Mesenchymal stem cell (in vitro differentiated cells and primary cell): ENCODE measurements around the gene MAD2L2.
A peak's percentile ranks its signal among the peaks of the same experiment; 100 is the strongest.

Source experiments
- DNase-seq: peaks from one replicate; pipeline ENCODE4 v3.0.0-alpha.2; 2013
- H2AFZ ChIP-seq: one replicate; pipeline ENCODE4 v1.6.1; 2013; ENCODE audit warnings: low read depth, mild to moderate bottlenecking, control low read depth, inconsistent platforms, low read length, moderate library complexity
- H2AK5ac ChIP-seq: 2 replicates; pipeline ENCODE4 v1.6.1; 2013; ENCODE audit warnings: low read length, moderate library complexity, mild to moderate bottlenecking, inconsistent platforms; ENCODE audit not compliant: severe bottlenecking
- H2BK120ac ChIP-seq: one replicate; pipeline ENCODE4 v1.6.1; 2013; ENCODE audit warnings: low read depth, mild to moderate bottlenecking, inconsistent platforms, low read length, moderate library complexity
- H2BK12ac ChIP-seq, 2 experiments: one replicate each; pipeline ENCODE4 v1.6.1; 2013; ENCODE audit warnings: inconsistent platforms in 2 of 2, low read length in 2 of 2, mild to moderate bottlenecking in 2 of 2, moderate library complexity in 2 of 2, control low read depth in 1 of 2
- H2BK15ac ChIP-seq: one replicate; pipeline ENCODE4 v1.6.1; 2013; ENCODE audit warnings: mild to moderate bottlenecking, low read depth, inconsistent platforms; ENCODE audit not compliant: poor library complexity, severe bottlenecking
- H2BK5ac ChIP-seq: 2 replicates; pipeline ENCODE4 v1.6.1; 2013; ENCODE audit warnings: low read depth, mild to moderate bottlenecking, low read length, control low read depth, inconsistent platforms; ENCODE audit not compliant: poor library complexity, severe bottlenecking
- H3K14ac ChIP-seq, 2 experiments: one replicate each; pipeline ENCODE4 v1.6.1; 2013; ENCODE audit warnings: inconsistent platforms in 2 of 2, low read length in 2 of 2, control low read depth in 1 of 2, mild to moderate bottlenecking in 1 of 2, moderate library complexity in 1 of 2
- H3K18ac ChIP-seq, 2 experiments: one replicate each; pipeline ENCODE4 v1.6.1; 2013; ENCODE audit warnings: inconsistent platforms in 2 of 2, low read length in 2 of 2, control low read depth in 1 of 2, low read depth in 1 of 2, mild to moderate bottlenecking in 1 of 2
- H3K23ac ChIP-seq, 2 experiments: one replicate each; pipeline ENCODE4 v1.6.1; 2013; ENCODE audit warnings: inconsistent platforms in 2 of 2, low read length in 2 of 2, mild to moderate bottlenecking in 2 of 2, moderate library complexity in 2 of 2, control low read depth in 1 of 2
- H3K27ac ChIP-seq: 2 replicates; pipeline ENCODE4 v1.5.1; 2013; ENCODE audit warnings: mild to moderate bottlenecking, moderate library complexity, low read length, control low read depth, inconsistent platforms; ENCODE audit not compliant: poor library complexity, severe bottlenecking
- H3K27me3 ChIP-seq, 2 experiments: 2 replicates each; pipeline versions ENCODE4 v1.6.1 to v1.7.0; 2013; ENCODE audit warnings: low read length in 2 of 2, mild to moderate bottlenecking in 2 of 2, moderate library complexity in 2 of 2, control low read depth in 1 of 2, inconsistent platforms in 1 of 2; ENCODE audit not compliant: control insufficient read depth in 1 of 2, insufficient read depth in 1 of 2
- H3K36me3 ChIP-seq, 2 experiments: 2 replicates each; pipeline versions ENCODE4 v1.6.1 to v1.7.0; 2013; ENCODE audit warnings: low read length in 2 of 2, control low read depth in 1 of 2, inconsistent platforms in 1 of 2, low read depth in 1 of 2, mild to moderate bottlenecking in 1 of 2; ENCODE audit not compliant: insufficient read depth in 2 of 2, control insufficient read depth in 1 of 2
- H3K4ac ChIP-seq, 2 experiments: one replicate each; pipeline ENCODE4 v1.6.1; 2013; ENCODE audit warnings: inconsistent platforms in 2 of 2, low read length in 2 of 2, mild to moderate bottlenecking in 2 of 2, moderate library complexity in 2 of 2, control low read depth in 1 of 2, low read depth in 1 of 2
- H3K4me1 ChIP-seq: 2 replicates; pipeline ENCODE4 v1.6.1; 2013; ENCODE audit warnings: low read depth, low read length, control low read depth; ENCODE audit not compliant: control insufficient read depth, insufficient read depth
- H3K4me2 ChIP-seq: 2 replicates; pipeline ENCODE4 v1.6.1; 2013; ENCODE audit warnings: low read length, mild to moderate bottlenecking, inconsistent platforms; ENCODE audit not compliant: poor library complexity, severe bottlenecking
- H3K4me3 ChIP-seq, 2 experiments: 2 replicates each; pipeline versions ENCODE4 v1.5.1 to v1.7.0; 2013; ENCODE audit warnings: low read length in 2 of 2, mild to moderate bottlenecking in 2 of 2, control low read depth in 1 of 2, low read depth in 1 of 2; ENCODE audit not compliant: insufficient read depth in 1 of 2
- H3K79me1 ChIP-seq: replicated peaks from 2 replicates; pipeline ENCODE4 v1.6.1; 2013; ENCODE audit warnings: mild to moderate bottlenecking, control low read depth, low read length, inconsistent platforms; ENCODE audit not compliant: poor library complexity, severe bottlenecking
- H3K9ac ChIP-seq: 2 replicates; pipeline ENCODE4 v1.7.0; 2013; ENCODE audit warnings: mild to moderate bottlenecking, low read length, moderate library complexity
- H3K9me3 ChIP-seq: 2 replicates; pipeline ENCODE4 v1.7.0; 2013; ENCODE audit warnings: mild to moderate bottlenecking, low read length; ENCODE audit not compliant: control insufficient read depth
- H4K8ac ChIP-seq: one replicate; pipeline ENCODE4 v1.6.1; 2013; ENCODE audit warnings: inconsistent platforms, mild to moderate bottlenecking, low read length, moderate library complexity
- H4K91ac ChIP-seq: one replicate; pipeline ENCODE4 v1.6.1; 2013; ENCODE audit warnings: mild to moderate bottlenecking, low read length, inconsistent platforms
- WGBS: methylation state at CpG from one replicate; pipeline ENCODE4 v1.1.7; 2013; ENCODE audit warnings: mixed read lengths; 5-methylcytosine and 5-hydroxymethylcytosine counted together

MAD2L2 gene

GRCh38 chr1:11654939-11655808, 25.8 kb downstream of the MAD2L2 start:
- no peak overlapping the region for H2BK5ac ChIP-seq
- no peaks in the 10 kb centered on the region for H3K9me3 ChIP-seq
- no peak overlapping the region for H2BK12ac ChIP-seq
- peak overlapping the region in 1 of 2 experiments; percentile 85 for H3K4ac ChIP-seq
- H3K18ac ChIP-seq = peak overlapping the region; percentile 67 to 83
- peak overlapping the region; percentile 64 for H3K9ac ChIP-seq
- H3K27me3 ChIP-seq = peaks cover 4 to 19% of the 10 kb centered on the region in 2 experiments
- H3K79me1 ChIP-seq = peaks cover 13% of the 10 kb centered on the region
- 36% methylated on average over 18 of the region's 45 CpGs for whole genome bisulfite sequencing
- peaks cover 34% of the 10 kb centered on the region for H3K4me1 ChIP-seq
- H3K27ac ChIP-seq = no peak overlapping the region
- peaks cover 12 to 29% of the 10 kb centered on the region in 2 experiments for H3K36me3 ChIP-seq
- peak overlapping the region; percentile 73 to 87 for H3K4me3 ChIP-seq
- no peak overlapping the region for H4K91ac ChIP-seq
- peak overlapping the region; percentile 62 for H3K4me2 ChIP-seq
- H3K14ac ChIP-seq = no peak overlapping the region
- H2AFZ ChIP-seq = no peak overlapping the region
- DNase-seq = no peak
- peak overlapping the region; percentile 40 for H4K8ac ChIP-seq
- no peak overlapping the region for H2BK120ac ChIP-seq
- peak overlapping the region in 1 of 2 experiments; percentile 26 for H3K23ac ChIP-seq
- H2AK5ac ChIP-seq = no peak overlapping the region
- peak overlapping the region; percentile 13 for H2BK15ac ChIP-seq

GRCh38 chr1:11654137-11654938, 26.6 kb downstream of the MAD2L2 start, which contains the start of the genes FBXO2 and FBXO44:
TSS of gene FBXO2 (minus strand) at chr1:11654429. CDS start at chr1:11654340, 89 bp downstream.
TSS of gene FBXO44 (plus strand) at chr1:11654877. CDS start at chr1:11655836, 959 bp downstream.
- peak; percentile 49 for DNase-seq
- peaks cover 8 to 26% of the 10 kb centered on the region in 2 experiments for H3K36me3 ChIP-seq
- H3K27me3 ChIP-seq = peaks cover 11 to 27% of the 10 kb centered on the region in 2 experiments
- WGBS = 2% methylated on average over 74 of the region's 94 CpGs
- no peak within 1 kb of the TSS for H3K27ac ChIP-seq
- peak within 1 kb of the TSS; percentile 44 for H2BK15ac ChIP-seq
- no peak within 1 kb of the TSS for H3K14ac ChIP-seq
- peak within 1 kb of the TSS in 1 of 2 experiments; percentile 85 for H3K4ac ChIP-seq
- peaks cover 13% of the 10 kb centered on the region for H3K79me1 ChIP-seq
- H4K8ac ChIP-seq = peak within 1 kb of the TSS; percentile 46
- no peak within 1 kb of the TSS for H2BK5ac ChIP-seq
- H3K4me3 ChIP-seq = peak within 1 kb of the TSS; percentile 75 to 87
- H3K4me1 ChIP-seq = peaks cover 37% of the 10 kb centered on the region
- peak within 1 kb of the TSS in 1 of 2 experiments; percentile 26 for H3K23ac ChIP-seq
- peak within 1 kb of the TSS; percentile 67 to 83 for H3K18ac ChIP-seq
- H2BK12ac ChIP-seq = peak within 1 kb of the TSS in 1 of 2 experiments; percentile 48
- no peaks in the 10 kb centered on the region for H3K9me3 ChIP-seq
- no peak within 1 kb of the TSS for H2BK120ac ChIP-seq
- H3K4me2 ChIP-seq = peak within 1 kb of the TSS; percentile 84
- peak within 1 kb of the TSS; percentile 46 for H2AFZ ChIP-seq
- H2AK5ac ChIP-seq = no peak within 1 kb of the TSS
- H3K9ac ChIP-seq = peak within 1 kb of the TSS; percentile 64
- no peak within 1 kb of the TSS for H4K91ac ChIP-seq

GRCh38 chr1:11653861-11654136, 27.1 kb downstream of the MAD2L2 start:
- Histone ChIP-seq H3K18ac (no peak overlapping the region), H3K23ac (no peak overlapping the region), H2BK120ac (no peak overlapping the region), H3K14ac (no peak overlapping the region), H4K91ac (no peak overlapping the region), H3K9ac (no peak overlapping the region), H2BK5ac (no peak overlapping the region), H3K9me3 (no peaks in the 10 kb centered on the region), H2AFZ (peak overlapping the region; percentile 30), H3K27ac (no peak overlapping the region), H3K4ac (no peak overlapping the region), H3K27me3 (peaks cover 11 to 29% of the 10 kb centered on the region in 2 experiments), H3K4me1 (peaks cover 37% of the 10 kb centered on the region), H2AK5ac (no peak overlapping the region), H2BK12ac (no peak overlapping the region), H4K8ac (no peak overlapping the region), H3K4me3 (peak overlapping the region; percentile 75 to 87), H3K79me1 (peaks cover 13% of the 10 kb centered on the region), H3K36me3 (peaks cover 8 to 27% of the 10 kb centered on the region in 2 experiments), H3K4me2 (peak overlapping the region; percentile 84), H2BK15ac (no peak overlapping the region)
- DNase-seq = no peak
- WGBS = 40% methylated on average over 7 of the region's 7 CpGs
